HEK293 (cell line): ENCODE results near the gene FILIP1.
A peak's percentile ranks its signal among the peaks of the same experiment; 100 is the strongest.

Source experiments
- CTCF ChIA-PET: fragments of 350-600 bp; formaldehyde crosslinking; extraction: SDS; loops from one replicate; lab custom pipeline; 2021; ENCODE audit warnings: antibody characterized with exemption; lab: Yijun Ruan, JAX
- POLR2A ChIA-PET: fragments of 300-600 bp; formaldehyde crosslinking; extraction: SDS; loops from one replicate; lab custom pipeline; 2020; ENCODE audit warnings: antibody characterized with exemption, inconsistent platforms; lab: Yijun Ruan, JAX
- H3K27ac ChIP-seq: fragments of 200-500 bp; sonication (Bioruptor generic); 2 replicates; pipeline ENCODE4 v1.5.1; 2014; ENCODE audit warnings: low read depth, low read length, control low read depth, inconsistent platforms; ENCODE audit errors: extremely low read depth
- H3K36me3 ChIP-seq, 2 experiments: fragments of 200-500 bp in 1 of 2; sonication (Bioruptor generic) in 1 of 2; 1 replicate in 1 of 2; 2 replicates in 1 of 2; pipeline ENCODE4 v1.5.1; 2014 to 2017; ENCODE audit warnings: inconsistent platforms in 2 of 2, low read length in 2 of 2; ENCODE audit not compliant: control insufficient read depth in 2 of 2, insufficient read depth in 1 of 2
- H3K4me1 ChIP-seq: fragments of 200-500 bp; sonication (Bioruptor generic); 2 replicates; pipeline ENCODE4 v1.5.1; 2014; ENCODE audit warnings: mild to moderate bottlenecking, low read length, inconsistent platforms; ENCODE audit not compliant: control insufficient read depth, insufficient read depth
- H3K4me3 ChIP-seq: 2 replicates; pipeline ENCODE4 v1.5.1; 2011; ENCODE audit warnings: low read depth, mild to moderate bottlenecking, control low read depth, low read length, moderate library complexity
- H3K9me3 ChIP-seq: fragments of 200-500 bp; sonication (Bioruptor generic); 2 replicates; pipeline ENCODE4 v1.5.1; 2014; ENCODE audit warnings: low read depth, low read length, inconsistent platforms; ENCODE audit not compliant: control insufficient read depth, insufficient read depth
- FEZF1 ChIP-seq: fragments of 450-650 bp; formaldehyde crosslinking; IDR thresholded peaks from 2 replicates; pipeline ENCODE4 v1.5.1; 2016; ENCODE audit warnings: missing biosample characterization, missing genetic modification characterization
- GLIS2 ChIP-seq: fragments of 450-650 bp; formaldehyde crosslinking; IDR thresholded peaks from 2 replicates; pipeline ENCODE4 v1.5.1; 2016; ENCODE audit warnings: missing biosample characterization, missing genetic modification characterization
- IKZF3 ChIP-seq: fragments of 450-650 bp; IDR thresholded peaks from 2 replicates; pipeline ENCODE4 v1.5.0; 2018; ENCODE audit warnings: missing biosample characterization, mild to moderate bottlenecking, missing genetic modification characterization, moderate library complexity
- KLF8 ChIP-seq: fragments of 450-650 bp; formaldehyde crosslinking; IDR thresholded peaks from 2 replicates; pipeline ENCODE4 v1.5.1; 2016; ENCODE audit warnings: missing biosample characterization, missing genetic modification characterization
- OVOL3 ChIP-seq: fragments of 450-650 bp; formaldehyde crosslinking; IDR thresholded peaks from 2 replicates; pipeline ENCODE4 v1.5.1; 2016; ENCODE audit warnings: missing biosample characterization, missing genetic modification characterization
- PRDM1 ChIP-seq: fragments of 450-650 bp; formaldehyde crosslinking; IDR thresholded peaks from 2 replicates; pipeline ENCODE4; 2016; ENCODE audit warnings: missing biosample characterization, missing genetic modification characterization
- SP2 ChIP-seq: fragments of 450-650 bp; formaldehyde crosslinking; IDR thresholded peaks from 2 replicates; pipeline ENCODE4 v1.5.1; 2016; ENCODE audit warnings: missing biosample characterization, missing genetic modification characterization
- TRIM28 ChIP-seq: IDR thresholded peaks from 2 replicates; pipeline ENCODE4 v1.6.1; 2011; ENCODE audit warnings: low read length, control low read depth, borderline replicate concordance
- ZBTB10 ChIP-seq: fragments of 450-650 bp; formaldehyde crosslinking; IDR thresholded peaks from 2 replicates; pipeline ENCODE4 v1.5.1; 2016; ENCODE audit warnings: missing biosample characterization, missing genetic modification characterization
- ZBTB44 ChIP-seq: fragments of 450-650 bp; IDR thresholded peaks from 2 replicates; pipeline ENCODE4 v1.5.1; 2018; ENCODE audit warnings: missing biosample characterization, mild to moderate bottlenecking, missing genetic modification characterization
- ZFP37 ChIP-seq: fragments of 450-650 bp; formaldehyde crosslinking; IDR thresholded peaks from 2 replicates; pipeline ENCODE4 v1.5.1; 2016; ENCODE audit warnings: missing biosample characterization, missing genetic modification characterization
- ZNF10 ChIP-seq: fragments of 450-650 bp; formaldehyde crosslinking; IDR thresholded peaks from 2 replicates; pipeline ENCODE4 v1.5.1; 2017; ENCODE audit warnings: missing biosample characterization, missing genetic modification characterization
- ZNF112 ChIP-seq: fragments of 450-650 bp; formaldehyde crosslinking; IDR thresholded peaks from 2 replicates; pipeline ENCODE4 v1.5.0; 2017; ENCODE audit warnings: missing biosample characterization, missing genetic modification characterization
- ZNF146 ChIP-seq: fragments of 450-650 bp; formaldehyde crosslinking; IDR thresholded peaks from 2 replicates; pipeline ENCODE4 v1.5.1; 2016; ENCODE audit warnings: missing biosample characterization, missing genetic modification characterization
- ZNF18 ChIP-seq: fragments of 450-650 bp; formaldehyde crosslinking; IDR thresholded peaks from 2 replicates; pipeline ENCODE4 v1.5.1; 2016; ENCODE audit warnings: missing biosample characterization, missing genetic modification characterization
- ZNF239 ChIP-seq: fragments of 450-650 bp; formaldehyde crosslinking; IDR thresholded peaks from 2 replicates; pipeline ENCODE4 v1.5.1; 2016; ENCODE audit warnings: missing biosample characterization, missing genetic modification characterization
- ZNF501 ChIP-seq: fragments of 450-650 bp; formaldehyde crosslinking; IDR thresholded peaks from 2 replicates; pipeline ENCODE4 v1.5.1; 2016; ENCODE audit warnings: missing biosample characterization, missing genetic modification characterization
- ZNF596 ChIP-seq: fragments of 450-650 bp; IDR thresholded peaks from 2 replicates; pipeline ENCODE4 v1.5.0; 2018; ENCODE audit warnings: missing biosample characterization, mild to moderate bottlenecking, missing genetic modification characterization, moderate library complexity
- ZNF654 ChIP-seq: fragments of 450-650 bp; formaldehyde crosslinking; IDR thresholded peaks from 2 replicates; pipeline ENCODE4 v1.5.1; 2016; ENCODE audit warnings: low read depth, missing biosample characterization, missing genetic modification characterization
- ZNF660 ChIP-seq: fragments of 450-650 bp; IDR thresholded peaks from 2 replicates; pipeline ENCODE4 v1.5.1; 2018; ENCODE audit warnings: missing biosample characterization, mild to moderate bottlenecking, missing genetic modification characterization
- ZNF670 ChIP-seq: fragments of 450-650 bp; formaldehyde crosslinking; IDR thresholded peaks from 2 replicates; pipeline ENCODE4 v1.5.1; 2016; ENCODE audit warnings: missing biosample characterization, missing genetic modification characterization, low read depth
- TF ChIP-seq, protein P1 (sequence below): sonication (generic); formaldehyde crosslinking; IDR thresholded peaks from 2 replicates; pipeline ENCODE4 v1.8.1; 2022; ENCODE audit warnings: mild to moderate bottlenecking, moderate library complexity, missing genetic modification reagents

FILIP1 gene

GRCh38 chr6:75267461-75267860, 226.1 kb downstream of the FILIP1 start (continued):
- TF ChIP-seq OVOL3 (tag by site-specific recombination) (no peak), ZNF10 (no peak), ZNF501 (tag by site-specific recombination) (no peak), FEZF1 (tag by site-specific recombination) (peak; percentile 56; the same call in 1 of the 2 replicates), ZBTB10 (no peak), ZNF670 (tag by site-specific recombination) (no peak), IKZF3 (tag by site-specific recombination) (peak; percentile 60; the same call in 1 of the 2 replicates), ZNF596 (tag by site-specific recombination) (no peak), GLIS2 (tag by site-specific recombination) (no peak), ZBTB44 (tag by site-specific recombination) (0 out of 2 replicates have a peak, but pooled peaks have one; percentile 28), ZNF112 (tag by site-specific recombination) (no peak), KLF8 (no peak), ZNF146 (tag by site-specific recombination) (no peak), PRDM1 (tag by site-specific recombination) (no peak), ZNF18 (tag by site-specific recombination) (peak; percentile 58), SP2 (tag by site-specific recombination) (no peak), ZNF239 (tag by site-specific recombination) (no peak), ZNF654 (tag by site-specific recombination) (no peak)
- TF ChIP-seq, protein P1, sequence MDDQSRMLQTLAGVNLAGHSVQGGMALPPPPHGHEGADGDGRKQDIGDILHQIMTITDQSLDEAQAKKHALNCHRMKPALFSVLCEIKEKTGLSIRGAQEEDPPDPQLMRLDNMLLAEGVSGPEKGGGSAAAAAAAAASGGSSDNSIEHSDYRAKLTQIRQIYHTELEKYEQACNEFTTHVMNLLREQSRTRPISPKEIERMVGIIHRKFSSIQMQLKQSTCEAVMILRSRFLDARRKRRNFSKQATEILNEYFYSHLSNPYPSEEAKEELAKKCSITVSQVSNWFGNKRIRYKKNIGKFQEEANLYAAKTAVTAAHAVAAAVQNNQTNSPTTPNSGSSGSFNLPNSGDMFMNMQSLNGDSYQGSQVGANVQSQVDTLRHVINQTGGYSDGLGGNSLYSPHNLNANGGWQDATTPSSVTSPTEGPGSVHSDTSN: no peak

- POLR2A ChIA-PET: no interaction called here
- Histone ChIP-seq H3K36me3 (peaks cover 11 to 36% of the 10 kb centered on the region in 2 experiments; a peak in 2 of 3 replicates), H3K27ac (no peak overlapping the region), H3K9me3 (0 out of 2 replicates have a peak, but pooled peaks cover 2% of the 10 kb centered on the region), H3K4me1 (peaks cover 14% of the 10 kb centered on the region), H3K4me3 (no peak overlapping the region)
- CTCF ChIA-PET: interaction anchor here (0.6 to 3.2 kb wide), 55 partner anchors 9 to 889 kb away, joined by 3 to 55 read pairs (median 4); partner anchors contain the start of genes COX7A2, FILIP1 and TMEM30A
- peak; percentile 56; the same call in 1 of the 2 replicates for TF ChIP-seq ZNF660 (tag by site-specific recombination)
- peak; percentile 69 for TF ChIP-seq ZNF654 (tag by site-specific recombination)
- no peak for TF ChIP-seq ZFP37
- TF ChIP-seq TRIM28: peak; percentile 66; the same call in 1 of the 2 replicates
Observed at GRCh38 chr6:75266716-75267291, 226.8 kb downstream of the FILIP1 start.
